ENCODE data around the gene RAB40B.

DNA sequence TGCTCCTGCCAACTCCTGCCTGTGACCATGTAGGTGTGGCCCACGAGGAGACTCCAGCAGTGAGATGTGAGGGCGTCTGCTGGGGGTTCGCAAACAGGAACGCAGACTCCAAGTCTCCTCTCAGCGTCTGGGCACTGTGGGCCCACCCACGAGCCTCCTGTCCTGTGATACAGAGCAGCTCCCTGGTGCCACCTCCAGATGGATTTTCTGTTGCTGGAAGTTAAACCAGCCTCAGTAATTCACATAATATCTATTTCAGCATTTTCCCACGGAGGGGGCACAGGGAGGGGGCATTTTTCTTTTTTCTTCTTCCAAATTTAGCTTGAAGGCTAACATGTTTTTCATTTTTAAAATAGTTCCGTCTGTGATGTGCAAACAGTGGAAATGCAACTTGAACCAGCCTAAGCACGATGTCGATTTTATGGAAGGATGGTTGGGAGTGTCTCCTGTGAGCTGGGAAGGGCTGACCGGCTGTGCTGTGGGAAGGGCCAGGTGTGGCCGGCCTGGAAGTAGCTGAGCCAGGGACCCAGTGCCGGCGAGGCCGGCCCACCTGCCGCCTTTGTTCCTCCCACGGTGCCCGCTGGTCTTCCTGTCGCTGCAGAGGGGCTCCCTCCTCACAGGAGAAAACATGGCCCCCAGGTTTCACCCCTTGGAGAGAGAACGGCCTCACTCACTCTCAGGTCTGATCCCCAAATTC lies 3.9 kb upstream of the RAB40B start:
- TF ChIP-seq, protein P1, sequence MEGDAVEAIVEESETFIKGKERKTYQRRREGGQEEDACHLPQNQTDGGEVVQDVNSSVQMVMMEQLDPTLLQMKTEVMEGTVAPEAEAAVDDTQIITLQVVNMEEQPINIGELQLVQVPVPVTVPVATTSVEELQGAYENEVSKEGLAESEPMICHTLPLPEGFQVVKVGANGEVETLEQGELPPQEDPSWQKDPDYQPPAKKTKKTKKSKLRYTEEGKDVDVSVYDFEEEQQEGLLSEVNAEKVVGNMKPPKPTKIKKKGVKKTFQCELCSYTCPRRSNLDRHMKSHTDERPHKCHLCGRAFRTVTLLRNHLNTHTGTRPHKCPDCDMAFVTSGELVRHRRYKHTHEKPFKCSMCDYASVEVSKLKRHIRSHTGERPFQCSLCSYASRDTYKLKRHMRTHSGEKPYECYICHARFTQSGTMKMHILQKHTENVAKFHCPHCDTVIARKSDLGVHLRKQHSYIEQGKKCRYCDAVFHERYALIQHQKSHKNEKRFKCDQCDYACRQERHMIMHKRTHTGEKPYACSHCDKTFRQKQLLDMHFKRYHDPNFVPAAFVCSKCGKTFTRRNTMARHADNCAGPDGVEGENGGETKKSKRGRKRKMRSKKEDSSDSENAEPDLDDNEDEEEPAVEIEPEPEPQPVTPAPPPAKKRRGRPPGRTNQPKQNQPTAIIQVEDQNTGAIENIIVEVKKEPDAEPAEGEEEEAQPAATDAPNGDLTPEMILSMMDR (conservative IDR thresholded peaks at IDR 0.05; ENCODE audit: low read length): no peak
- no peak for TF ChIP-seq EZH2phosphoT487 (IDR thresholded peaks at IDR 0.05; ENCODE audit: borderline replicate concordance, low read depth, low read length)

All from OCI-LY7 (cell line).